ENCODE measurements around the gene FAM240B.

FAM240B gene

DNA sequence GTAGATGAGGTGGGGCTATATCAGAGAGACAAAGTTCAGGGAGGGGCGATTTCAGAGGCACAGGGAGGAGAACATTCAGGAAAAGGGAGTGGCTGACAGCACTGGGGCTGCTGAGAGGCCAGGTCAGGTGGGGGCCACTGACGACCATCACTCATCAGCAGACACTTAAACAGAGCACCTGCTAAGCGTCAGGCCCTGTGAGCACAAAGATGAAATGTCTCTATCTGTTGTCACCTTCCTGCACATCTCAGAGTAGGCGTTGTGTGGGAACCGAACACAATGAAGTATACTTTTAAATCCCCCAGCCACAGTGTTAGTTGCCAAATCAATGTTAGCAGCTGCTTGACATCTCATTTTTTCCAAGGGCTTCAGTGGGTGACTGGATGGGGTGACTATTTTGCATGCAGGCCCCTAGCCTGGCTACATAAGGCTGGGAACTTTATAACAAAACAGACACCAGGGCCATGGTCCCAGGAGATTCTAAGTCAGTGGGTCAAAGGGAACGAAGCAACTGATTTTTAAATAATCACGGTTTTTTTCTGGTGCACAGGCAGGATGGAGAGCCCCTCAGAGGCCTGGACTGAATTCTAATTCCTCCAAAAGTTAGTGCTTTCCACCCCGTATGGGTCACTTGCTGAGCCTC lies 68.4 kb downstream of the FAM240B start:
- H2AFZ ChIP-seq (ENCODE audit: low read depth, low read length), result no peak overlapping the region
- H3K27ac ChIP-seq (ENCODE audit: low read length), result no peak overlapping the region
- H3K9ac ChIP-seq (ENCODE audit: low read length), result no peak overlapping the region
- no peak overlapping the region for H3K4me2 ChIP-seq (ENCODE audit: low read length)
- no peaks in the 10 kb centered on the region for H3K9me3 ChIP-seq (ENCODE audit: insufficient read depth, low read length)
- H4K20me1 ChIP-seq (ENCODE audit: insufficient read depth, low read length), result no peaks in the 10 kb centered on the region
- no peak overlapping the region for H3K4me3 ChIP-seq (ENCODE audit: low read length)
- peaks cover 3% of the 10 kb centered on the region; the same call in 1 of the 2 replicates for H3K27me3 ChIP-seq (ENCODE audit: low read depth, low read length)
- TF ChIP-seq, protein P1, sequence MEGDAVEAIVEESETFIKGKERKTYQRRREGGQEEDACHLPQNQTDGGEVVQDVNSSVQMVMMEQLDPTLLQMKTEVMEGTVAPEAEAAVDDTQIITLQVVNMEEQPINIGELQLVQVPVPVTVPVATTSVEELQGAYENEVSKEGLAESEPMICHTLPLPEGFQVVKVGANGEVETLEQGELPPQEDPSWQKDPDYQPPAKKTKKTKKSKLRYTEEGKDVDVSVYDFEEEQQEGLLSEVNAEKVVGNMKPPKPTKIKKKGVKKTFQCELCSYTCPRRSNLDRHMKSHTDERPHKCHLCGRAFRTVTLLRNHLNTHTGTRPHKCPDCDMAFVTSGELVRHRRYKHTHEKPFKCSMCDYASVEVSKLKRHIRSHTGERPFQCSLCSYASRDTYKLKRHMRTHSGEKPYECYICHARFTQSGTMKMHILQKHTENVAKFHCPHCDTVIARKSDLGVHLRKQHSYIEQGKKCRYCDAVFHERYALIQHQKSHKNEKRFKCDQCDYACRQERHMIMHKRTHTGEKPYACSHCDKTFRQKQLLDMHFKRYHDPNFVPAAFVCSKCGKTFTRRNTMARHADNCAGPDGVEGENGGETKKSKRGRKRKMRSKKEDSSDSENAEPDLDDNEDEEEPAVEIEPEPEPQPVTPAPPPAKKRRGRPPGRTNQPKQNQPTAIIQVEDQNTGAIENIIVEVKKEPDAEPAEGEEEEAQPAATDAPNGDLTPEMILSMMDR (IDR thresholded peaks at IDR 0.05; ENCODE audit: low read depth, low read length), result no peak
- no peak for TF ChIP-seq EZH2phosphoT487 (IDR thresholded peaks at IDR 0.05; ENCODE audit: low read depth)
- no peaks in the 10 kb centered on the region for H3K4me1 ChIP-seq (ENCODE audit: low read length)
- H3K36me3 ChIP-seq (replicated peaks; ENCODE audit: low read depth, low read length), result no peaks in the 10 kb centered on the region
- H3K79me2 ChIP-seq (ENCODE audit: low read length), result no peaks in the 10 kb centered on the region

DNA sequence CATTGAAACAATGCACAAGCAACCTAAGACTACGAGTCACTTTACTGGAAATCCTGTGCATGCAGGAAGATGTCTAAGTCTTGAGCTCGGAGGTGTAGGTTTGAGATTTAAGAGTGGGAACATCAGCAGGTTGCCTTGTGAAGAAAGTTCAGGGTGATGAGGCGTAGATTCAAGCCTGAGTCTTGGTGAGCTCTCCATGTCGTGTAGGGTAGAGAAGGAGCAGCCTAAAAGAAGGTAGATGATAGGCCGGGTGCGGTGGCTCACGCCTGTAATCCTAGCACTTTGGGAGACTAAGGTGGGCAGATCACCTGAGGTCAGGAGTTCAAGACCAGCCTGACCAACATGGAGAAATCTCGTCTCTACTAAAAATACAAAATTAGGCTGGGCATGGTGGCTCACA lies 69.4 kb downstream of the FAM240B start:
- Histone ChIP-seq H3K27ac (ENCODE audit: low read length) (no peak overlapping the region), H4K20me1 (ENCODE audit: insufficient read depth, low read length) (no peaks in the 10 kb centered on the region), H3K79me2 (ENCODE audit: low read length) (no peaks in the 10 kb centered on the region), H3K4me2 (ENCODE audit: low read length) (no peak overlapping the region), H2AFZ (ENCODE audit: low read depth, low read length) (no peak overlapping the region), H3K9me3 (ENCODE audit: insufficient read depth, low read length) (no peaks in the 10 kb centered on the region), H3K27me3 (ENCODE audit: low read depth, low read length) (0 out of 2 replicates have a peak, but pooled peaks cover 3% of the 10 kb centered on the region), H3K4me1 (ENCODE audit: low read length) (no peaks in the 10 kb centered on the region), H3K4me3 (ENCODE audit: low read length) (no peak overlapping the region), H3K9ac (ENCODE audit: low read length) (no peak overlapping the region), H3K36me3 (replicated peaks; ENCODE audit: low read depth, low read length) (no peaks in the 10 kb centered on the region)
- TF ChIP-seq, protein P1 (IDR thresholded peaks at IDR 0.05; ENCODE audit: low read depth, low read length), result no peak
- TF ChIP-seq EZH2phosphoT487 (IDR thresholded peaks at IDR 0.05; ENCODE audit: low read depth), result no peak

DNA sequence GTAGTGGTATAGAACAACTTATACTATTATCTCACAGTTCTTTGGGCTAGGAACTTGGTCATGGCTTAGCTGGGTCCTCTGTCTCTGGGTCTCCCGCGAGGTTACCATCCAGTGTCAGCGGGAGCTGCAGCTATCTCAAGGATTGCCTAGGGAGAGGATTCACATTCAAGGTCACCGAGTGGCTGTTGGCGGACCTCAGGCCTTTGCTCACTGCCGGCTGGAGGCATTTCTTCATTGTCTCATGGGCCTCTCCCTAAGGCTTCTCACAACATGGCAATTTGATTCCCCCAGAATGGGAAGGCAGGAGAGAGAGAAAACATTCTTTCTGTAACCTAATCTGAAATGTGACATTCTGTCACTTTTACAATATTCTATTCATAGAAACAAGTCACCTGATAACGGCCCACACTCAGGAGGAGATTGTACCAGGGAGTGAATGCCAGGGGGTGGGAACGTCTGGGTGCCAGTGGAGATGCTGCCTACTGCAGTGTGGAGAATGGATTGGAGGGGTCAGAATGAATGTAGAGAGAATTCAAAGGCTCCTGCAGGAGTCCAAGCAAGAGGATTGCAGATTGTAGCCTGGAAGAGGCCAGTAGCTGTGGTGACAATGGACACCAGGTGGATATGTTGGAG lies 70.1 kb downstream of the FAM240B start:
- Histone ChIP-seq H4K20me1 (ENCODE audit: insufficient read depth, low read length) (no peaks in the 10 kb centered on the region), H3K79me2 (ENCODE audit: low read length) (no peaks in the 10 kb centered on the region), H3K27ac (ENCODE audit: low read length) (no peak overlapping the region), H3K36me3 (replicated peaks; ENCODE audit: low read depth, low read length) (no peaks in the 10 kb centered on the region), H3K9ac (ENCODE audit: low read length) (no peak overlapping the region), H3K4me2 (ENCODE audit: low read length) (no peak overlapping the region), H3K4me3 (ENCODE audit: low read length) (no peak overlapping the region), H3K4me1 (ENCODE audit: low read length) (no peaks in the 10 kb centered on the region), H3K27me3 (ENCODE audit: low read depth, low read length) (no peaks in the 10 kb centered on the region), H3K9me3 (ENCODE audit: insufficient read depth, low read length) (no peaks in the 10 kb centered on the region), H2AFZ (ENCODE audit: low read depth, low read length) (no peak overlapping the region)
- TF ChIP-seq EZH2phosphoT487 (IDR thresholded peaks at IDR 0.05; ENCODE audit: low read depth), result no peak
- TF ChIP-seq, protein P1 (IDR thresholded peaks at IDR 0.05; ENCODE audit: low read depth, low read length), result no peak

DNA sequence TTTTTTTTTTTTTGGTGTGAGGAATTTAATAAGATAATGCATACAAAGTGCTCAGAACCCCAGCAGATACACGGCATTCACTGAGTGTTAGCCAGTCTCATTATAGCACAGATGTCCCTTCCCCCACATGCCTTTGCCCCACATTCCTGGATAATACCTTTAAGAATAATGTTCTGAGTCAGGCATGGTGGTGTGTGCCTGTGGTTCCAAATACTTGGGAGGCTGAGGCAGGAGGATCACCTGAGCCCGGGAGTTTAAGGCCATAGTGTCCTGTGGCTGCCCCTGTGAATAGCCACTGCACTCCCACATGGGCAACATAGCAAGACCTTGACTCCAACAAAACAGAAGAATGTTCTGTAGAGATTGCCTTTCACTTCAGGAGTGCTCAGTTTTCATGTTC lies 75.3 kb downstream of the FAM240B start:
- Histone ChIP-seq H3K36me3 (replicated peaks; ENCODE audit: low read depth, low read length) (no peaks in the 10 kb centered on the region), H3K79me2 (ENCODE audit: low read length) (no peaks in the 10 kb centered on the region), H2AFZ (ENCODE audit: low read depth, low read length) (no peak overlapping the region), H4K20me1 (ENCODE audit: insufficient read depth, low read length) (no peaks in the 10 kb centered on the region), H3K4me2 (ENCODE audit: low read length) (no peak overlapping the region), H3K9me3 (ENCODE audit: insufficient read depth, low read length) (no peaks in the 10 kb centered on the region), H3K4me3 (ENCODE audit: low read length) (no peak overlapping the region), H3K4me1 (ENCODE audit: low read length) (no peaks in the 10 kb centered on the region), H3K27ac (ENCODE audit: low read length) (no peak overlapping the region), H3K9ac (ENCODE audit: low read length) (no peak overlapping the region), H3K27me3 (ENCODE audit: low read depth, low read length) (no peaks in the 10 kb centered on the region)
- TF ChIP-seq EZH2phosphoT487 (IDR thresholded peaks at IDR 0.05; ENCODE audit: low read depth), result no peak
- TF ChIP-seq, protein P1 (IDR thresholded peaks at IDR 0.05; ENCODE audit: low read depth, low read length), result no peak

All from OCI-LY3 (cell line).